ENCODE results near the gene FOXE1. TPM values are rescaled to one million over a fixed set of nuclear protein-coding genes. Genes with fewer than 3 reads are reported as not detected.

The FOXE1 gene
- total RNA-seq, 2 donors from 2014 or later: not detected

GRCh38 chr9:97864396-97864795 is 11.4 kb downstream of the FOXE1 start:
- no peaks in the 10 kb centered on the region for H3K4me1 Mint-ChIP-seq
- no peaks in the 10 kb centered on the region for H3K4me1 ChIP-seq (ENCODE audit: control insufficient read depth, insufficient read depth, low read length)
- TF ChIP-seq CTCF (conservative IDR thresholded peaks at IDR 0.05): no peak
- no peaks in the 10 kb centered on the region for H3K36me3 ChIP-seq (ENCODE audit: control insufficient read depth, insufficient read depth, low read length)
- peaks cover 57% of the 10 kb centered on the region for H3K27me3 ChIP-seq (ENCODE audit: control insufficient read depth, insufficient read depth, low read length, poor library complexity, severe bottlenecking)
- H3K9me3 ChIP-seq (ENCODE audit: control insufficient read depth, low read length): peaks cover 21% of the 10 kb centered on the region
- 72% methylated on average over 1 of the region's 1 CpG; no CpG with 5 or more reads in 1 of the 2 experiments for WGBS, 2 experiments (ENCODE audit: insufficient coverage in 1 of 2, insufficient read length in 1 of 2)
- no peaks in the 10 kb centered on the region for H3K36me3 Mint-ChIP-seq (ENCODE audit: low read depth)
- peaks cover 84% of the 10 kb centered on the region for H3K27me3 Mint-ChIP-seq (ENCODE audit: insufficient read depth)
- H3K4me3 ChIP-seq (ENCODE audit: low read length): no peak overlapping the region
- H3K27ac Mint-ChIP-seq: no peak overlapping the region
- H3K4me3 Mint-ChIP-seq: no peak overlapping the region
- H3K27ac ChIP-seq (ENCODE audit: low read depth, low read length): no peak overlapping the region
- H3K9me3 Mint-ChIP-seq: peaks cover 21% of the 10 kb centered on the region
- H3K9ac ChIP-seq (ENCODE audit: extremely low read depth, low read length, poor library complexity, severe bottlenecking): no peak overlapping the region
- DNase-seq: no peak

GRCh38 chr9:97866300-97866699 is 13.3 kb downstream of the FOXE1 start:
- Histone ChIP-seq H3K4me3 (ENCODE audit: low read length) (no peak overlapping the region), H3K36me3 (ENCODE audit: control insufficient read depth, insufficient read depth, low read length) (no peaks in the 10 kb centered on the region), H3K9me3 (ENCODE audit: control insufficient read depth, low read length) (peaks cover 21% of the 10 kb centered on the region), H3K4me1 (ENCODE audit: control insufficient read depth, insufficient read depth, low read length) (no peaks in the 10 kb centered on the region), H3K27ac (ENCODE audit: low read depth, low read length) (no peak overlapping the region), H3K27me3 (ENCODE audit: control insufficient read depth, insufficient read depth, low read length, poor library complexity, severe bottlenecking) (peaks cover 38% of the 10 kb centered on the region), H3K9ac (ENCODE audit: extremely low read depth, low read length, poor library complexity, severe bottlenecking) (no peak overlapping the region)
- Mint-ChIP-seq H3K27me3 (ENCODE audit: insufficient read depth) (peaks cover 75% of the 10 kb centered on the region), H3K27ac (no peak overlapping the region), H3K4me1 (no peaks in the 10 kb centered on the region), H3K4me3 (no peak overlapping the region), H3K9me3 (peaks cover 21% of the 10 kb centered on the region), H3K36me3 (ENCODE audit: low read depth) (no peaks in the 10 kb centered on the region)
- no peak for DNase-seq
- TF ChIP-seq CTCF (conservative IDR thresholded peaks at IDR 0.05): no peak
- 100% methylated on average over 1 of the region's 1 CpG; no CpG with 5 or more reads in 1 of the 2 experiments for WGBS, 2 experiments (ENCODE audit: insufficient coverage in 1 of 2, insufficient read length in 1 of 2)

DNA sequence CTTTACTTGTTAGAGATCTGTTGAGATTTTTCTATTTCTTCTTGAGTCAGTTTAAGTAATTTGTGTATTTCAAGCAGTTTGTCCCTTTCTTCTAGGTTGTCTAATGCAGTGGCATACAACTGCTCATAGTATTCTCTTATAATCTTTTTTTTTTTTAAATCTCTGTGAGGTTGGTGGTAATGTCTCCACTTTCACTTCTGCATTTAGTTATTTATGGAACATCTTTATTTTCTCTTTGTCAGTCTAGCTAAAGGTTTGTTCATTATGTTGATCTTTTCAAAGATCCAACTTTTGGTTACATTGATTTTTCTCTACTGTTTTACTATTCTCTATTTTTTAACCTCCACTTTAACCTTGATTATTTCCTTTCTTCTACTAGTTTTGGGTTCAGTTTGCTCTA is 13.8 kb downstream of the FOXE1 start:
- Mint-ChIP-seq H3K36me3 (ENCODE audit: low read depth) (no peaks in the 10 kb centered on the region), H3K9me3 (peaks cover 21% of the 10 kb centered on the region), H3K4me1 (no peaks in the 10 kb centered on the region), H3K27ac (no peak overlapping the region), H3K4me3 (no peak overlapping the region), H3K27me3 (ENCODE audit: insufficient read depth) (peaks cover 73% of the 10 kb centered on the region)
- H3K9me3 ChIP-seq (ENCODE audit: control insufficient read depth, low read length): peaks cover 21% of the 10 kb centered on the region
- H3K27ac ChIP-seq (ENCODE audit: low read depth, low read length): no peak overlapping the region
- H3K36me3 ChIP-seq (ENCODE audit: control insufficient read depth, insufficient read depth, low read length): no peaks in the 10 kb centered on the region
- H3K4me1 ChIP-seq (ENCODE audit: control insufficient read depth, insufficient read depth, low read length): no peaks in the 10 kb centered on the region
- peaks cover 32% of the 10 kb centered on the region for H3K27me3 ChIP-seq (ENCODE audit: control insufficient read depth, insufficient read depth, low read length, poor library complexity, severe bottlenecking)
- H3K4me3 ChIP-seq (ENCODE audit: low read length): no peak overlapping the region
- TF ChIP-seq CTCF (conservative IDR thresholded peaks at IDR 0.05): no peak
- no peak for DNase-seq
- H3K9ac ChIP-seq (ENCODE audit: extremely low read depth, low read length, poor library complexity, severe bottlenecking): no peak overlapping the region
